ENCODE data around the gene DSCAM. TPM values are rescaled to one million over a fixed set of nuclear protein-coding genes. Genes with fewer than 3 reads are reported as not detected.

The DSCAM gene
- total RNA-seq, 1 experiment from 2014 or later, result not detected

DNA sequence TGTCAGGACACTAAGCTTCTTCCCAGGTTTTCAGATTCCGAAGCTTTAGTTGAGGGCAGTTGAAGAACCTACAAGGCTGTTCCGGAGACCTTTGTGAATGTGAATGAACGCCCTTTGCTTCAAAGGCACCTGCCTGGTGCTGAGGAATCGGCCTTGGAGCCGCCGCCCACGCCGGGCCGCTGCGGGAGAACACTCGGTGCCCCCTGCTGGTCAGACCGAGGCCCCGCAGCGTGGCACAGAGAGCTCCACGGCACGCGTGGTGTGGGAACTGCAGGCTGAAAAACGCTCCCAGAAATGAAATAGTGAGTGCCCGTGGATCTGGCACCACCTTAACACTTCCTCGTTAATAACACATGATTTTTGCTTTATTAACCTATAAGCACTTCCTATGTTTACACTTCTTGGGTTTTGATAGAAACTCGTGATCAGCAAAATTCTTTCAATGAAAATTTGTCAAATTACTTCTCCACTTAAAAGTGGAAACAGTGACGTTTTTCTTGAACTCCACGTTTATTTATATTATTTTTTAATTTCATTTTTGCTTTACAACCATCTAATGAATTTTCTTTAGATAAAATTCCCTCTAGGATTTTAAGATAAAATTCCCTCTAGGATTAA is 460.6 kb downstream of the DSCAM start:
- peak; percentile 24 for DNase-seq (ENCODE audit: low spot score)

DNA sequence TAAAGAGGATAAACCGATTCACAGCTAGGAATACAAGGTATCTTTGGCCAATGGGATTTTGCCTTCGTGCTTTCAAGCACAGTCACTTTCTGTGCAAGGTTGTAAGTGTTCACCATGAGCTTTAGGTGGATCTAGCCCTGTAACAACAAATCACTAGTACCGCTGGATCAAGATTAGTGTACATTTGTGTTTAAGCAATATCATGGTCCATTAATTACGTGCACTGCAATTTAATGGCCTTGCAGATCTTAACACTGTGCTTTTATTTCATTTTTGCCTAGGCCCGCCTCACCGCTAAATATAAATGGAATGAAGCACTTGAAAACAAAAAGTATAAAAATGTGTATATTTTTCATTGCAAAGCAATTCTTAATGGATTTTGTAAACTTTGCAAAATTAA is 461.1 kb downstream of the DSCAM start:
- no peak for DNase-seq (ENCODE audit: low spot score)

DNA sequence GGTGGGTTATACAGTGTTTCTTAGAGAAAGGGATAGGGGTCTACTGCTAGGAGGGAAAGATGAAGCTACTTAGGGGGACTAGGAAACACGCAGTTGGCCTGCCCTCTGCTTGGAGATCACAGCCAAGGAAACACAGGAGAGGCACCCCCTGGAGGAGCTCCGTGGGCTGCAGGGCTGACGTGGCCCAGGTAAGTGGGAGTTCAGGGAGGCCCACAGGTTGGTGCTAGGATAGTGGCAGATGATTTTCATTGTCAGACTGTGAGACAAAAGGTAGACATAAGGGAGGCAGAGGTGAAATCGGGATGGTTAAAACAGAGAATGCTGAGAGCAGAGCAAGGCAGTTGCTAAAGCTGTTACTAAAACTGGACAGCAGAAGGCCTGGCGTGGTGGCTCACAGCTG is 463.0 kb downstream of the DSCAM start:
- no peak for DNase-seq (ENCODE audit: low spot score)

GRCh38 chr21:40381111-40381510 is 465.8 kb downstream of the DSCAM start:
- no peak for DNase-seq (ENCODE audit: low spot score)

DNA sequence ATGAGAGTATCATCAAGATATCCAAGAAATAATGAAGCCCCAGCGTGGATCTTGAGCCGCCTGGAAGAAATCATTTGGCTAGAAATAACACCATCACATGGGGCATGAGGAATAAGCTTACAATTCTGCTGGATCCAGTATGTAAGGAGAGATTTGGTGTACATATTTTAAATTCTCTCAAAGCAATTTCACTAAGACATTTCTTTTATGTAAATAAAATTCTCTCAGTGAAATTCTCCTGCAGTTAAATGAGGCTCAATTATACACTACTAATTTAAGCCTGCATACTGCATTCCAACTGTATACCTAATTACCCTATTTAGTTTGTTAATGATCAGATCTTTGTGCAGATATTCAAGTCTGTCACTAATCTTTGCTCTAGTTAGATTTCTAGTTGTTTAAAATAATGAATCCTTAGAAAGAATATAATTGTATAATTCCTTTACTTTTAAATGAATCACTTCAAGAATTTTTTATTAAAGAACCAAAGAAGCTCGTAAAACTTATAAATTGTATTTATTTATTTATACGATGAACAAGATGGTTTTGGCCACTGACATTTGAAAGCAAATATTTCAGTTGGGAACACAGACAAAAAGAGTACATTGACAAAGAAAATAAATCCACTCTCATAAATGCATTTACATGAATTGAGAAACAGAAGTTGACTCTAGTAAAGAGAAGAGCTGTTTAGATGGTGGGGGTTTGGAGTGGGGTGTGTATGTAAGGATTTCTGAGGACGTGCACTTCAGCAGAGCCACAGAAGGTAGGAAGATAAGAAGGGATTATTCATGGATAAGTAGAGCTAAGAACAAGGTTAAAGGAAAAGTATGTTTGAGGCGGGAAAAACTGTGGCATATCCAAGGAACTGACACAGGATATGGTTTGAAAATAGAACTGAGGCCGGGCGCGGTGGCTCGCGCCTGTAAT is 466.8 kb downstream of the DSCAM start:
- DNase-seq (ENCODE audit: low spot score), result no peak

DNA sequence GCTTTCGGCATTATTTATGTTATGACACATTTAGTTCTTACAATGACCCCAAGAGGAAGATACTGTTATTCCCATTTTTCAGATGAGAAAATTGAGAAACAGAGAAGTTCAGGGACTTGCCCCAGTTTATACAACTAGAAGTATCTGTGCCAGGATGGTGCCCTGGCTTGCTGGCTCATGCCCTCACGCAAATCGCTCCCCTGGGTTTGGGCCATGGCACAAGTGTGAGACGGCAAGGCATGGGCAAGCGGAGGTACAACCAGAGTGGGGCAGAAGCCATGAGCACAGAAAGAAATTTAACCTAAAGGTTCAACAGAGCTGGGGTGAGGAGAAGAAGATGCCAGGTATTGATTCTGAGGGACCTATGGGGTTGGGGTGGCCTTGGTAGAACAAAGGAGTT is 469.8 kb downstream of the DSCAM start:
- DNase-seq (ENCODE audit: low spot score), result no peak

DNA sequence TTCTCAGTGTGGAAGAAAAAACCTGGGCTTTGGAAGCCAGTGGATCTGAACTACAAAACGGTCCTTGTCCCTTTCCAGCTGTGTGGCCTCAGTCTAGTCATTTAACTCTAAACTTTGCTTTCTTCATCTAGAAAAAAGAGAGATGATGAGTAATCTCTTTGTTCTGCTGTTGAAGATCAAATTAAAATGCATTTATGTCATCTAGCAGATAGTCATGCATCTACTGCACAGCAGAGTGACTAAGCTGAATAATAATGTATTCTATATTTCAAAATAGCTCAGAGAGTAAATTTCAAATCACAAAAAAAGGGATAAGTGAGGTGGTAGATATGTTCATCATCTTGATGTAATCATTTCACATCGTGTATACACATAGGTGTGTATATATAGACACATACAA is 473.2 kb downstream of the DSCAM start:
- DNase-seq (ENCODE audit: low spot score), result no peak

GRCh38 chr21:40372506-40372905 is 474.5 kb downstream of the DSCAM start:
- no peak for DNase-seq (ENCODE audit: low spot score)

- no peak for DNase-seq (ENCODE audit: low spot score)
Observed at GRCh38 chr21:40371329-40371728, 475.6 kb downstream of the DSCAM start.

DNA sequence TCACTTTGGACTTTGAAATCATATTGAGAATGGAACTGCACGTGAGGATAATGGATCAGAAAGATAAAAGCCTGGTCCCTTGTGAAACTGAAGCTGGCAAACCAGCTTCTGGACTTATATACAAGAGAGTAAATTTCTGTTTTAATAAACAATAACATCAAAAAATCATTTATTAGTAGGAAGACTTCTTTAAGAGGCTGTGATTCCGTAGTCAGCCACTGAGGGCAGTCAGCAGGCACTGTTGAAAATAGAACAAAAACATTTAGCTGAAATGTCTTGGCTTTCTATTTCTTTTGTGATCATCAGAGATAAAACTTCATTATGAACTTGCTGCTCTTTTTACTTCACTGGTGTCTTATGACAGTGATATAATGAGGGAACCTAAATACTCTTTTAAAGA is 490.3 kb downstream of the DSCAM start:
- DNase-seq (ENCODE audit: low spot score), result no peak

DNA sequence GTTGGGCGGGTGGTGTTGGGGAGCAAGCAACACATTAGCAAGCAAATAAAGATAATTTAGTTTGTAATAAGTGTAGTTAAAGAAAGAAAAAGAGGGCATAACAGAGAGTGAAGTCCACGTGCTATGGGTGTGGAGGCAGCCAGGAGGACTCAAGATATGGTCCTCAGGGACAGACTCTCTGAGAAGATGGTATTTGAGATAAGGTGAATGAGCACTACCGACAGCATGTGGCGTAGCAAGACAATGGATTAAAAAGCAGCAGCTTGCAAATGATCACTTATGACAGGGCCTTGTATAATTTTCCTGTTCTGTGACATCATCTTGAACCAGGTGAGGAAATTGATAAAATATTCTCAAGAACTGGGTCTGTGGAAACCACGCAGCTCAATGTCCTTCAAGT is 491.9 kb downstream of the DSCAM start:
- no peak for DNase-seq (ENCODE audit: low spot score)

DNA sequence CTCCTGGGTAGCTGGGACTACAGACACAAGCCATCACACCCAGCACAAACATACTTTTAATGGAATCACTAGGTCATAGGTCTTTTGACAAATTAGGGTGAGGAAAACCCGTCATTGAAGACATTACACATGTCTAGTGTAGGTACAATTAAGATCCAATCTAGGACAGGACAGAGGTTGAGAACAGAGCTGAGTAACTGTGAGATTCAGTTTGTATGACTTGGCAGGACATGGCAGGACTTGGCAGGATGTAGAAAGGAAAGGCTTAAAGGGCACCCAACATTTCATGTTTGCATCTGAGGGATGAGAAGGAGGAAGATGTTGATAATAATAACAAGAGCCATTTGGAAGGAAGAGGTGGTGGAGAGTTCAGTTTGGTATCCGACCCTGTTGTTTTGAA is 496.0 kb downstream of the DSCAM start:
- DNase-seq (ENCODE audit: low spot score), result no peak

GRCh38 chr21:40349591-40349990 is 497.4 kb downstream of the DSCAM start:
- no peak for DNase-seq (ENCODE audit: low spot score)

DNA sequence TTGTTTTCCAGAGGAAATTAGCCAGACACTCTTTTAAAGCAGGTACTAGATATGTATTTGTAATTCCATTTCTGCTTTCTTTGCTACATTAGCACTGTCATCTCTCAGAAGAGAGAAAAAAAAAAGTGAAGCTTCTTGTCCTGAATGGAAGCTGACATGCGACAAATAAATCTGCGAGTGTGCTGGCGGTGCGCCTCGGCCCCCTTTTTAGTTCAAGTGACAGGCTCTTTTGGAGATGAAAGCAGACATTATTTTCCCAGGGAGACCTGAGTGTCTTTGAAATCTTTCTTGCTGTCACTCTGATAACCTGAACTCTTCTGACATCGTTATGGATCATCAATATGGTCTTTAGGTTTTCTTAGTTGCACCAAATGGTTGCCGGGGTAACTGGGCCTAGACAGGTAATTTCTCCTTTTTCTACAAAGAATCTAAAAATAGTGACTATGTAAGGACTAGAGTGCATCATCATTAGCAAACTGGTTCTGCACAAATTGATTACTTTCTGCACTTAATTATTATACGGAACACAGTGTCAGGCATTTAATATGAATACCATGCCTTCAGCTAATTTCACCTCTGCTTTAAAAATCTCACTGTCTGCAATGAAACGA is 501.1 kb downstream of the DSCAM start:
- no peak for DNase-seq (ENCODE audit: low spot score)

DNA sequence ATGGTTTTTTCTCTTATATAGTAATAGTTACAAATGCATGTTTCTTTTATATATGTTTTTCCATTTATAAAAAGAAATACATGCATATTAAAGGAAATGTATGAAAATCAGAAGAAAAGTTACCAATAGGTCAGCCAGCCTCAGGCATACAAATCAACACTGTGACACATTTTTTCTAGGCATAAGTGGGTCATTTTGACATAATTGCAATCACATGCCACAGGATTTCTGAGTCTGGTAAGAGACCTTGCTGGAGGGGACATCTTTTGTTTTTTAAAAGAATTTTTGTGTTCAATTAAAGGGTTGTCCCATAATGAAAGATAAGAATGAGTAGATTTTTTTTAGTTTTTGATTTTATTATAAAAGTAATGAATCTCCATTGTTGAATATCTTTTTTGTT is 506.6 kb downstream of the DSCAM start:
- no peak for DNase-seq (ENCODE audit: low spot score)

- DNase-seq (ENCODE audit: low spot score), result no peak
Observed at GRCh38 chr21:40339050-40339449, 507.9 kb downstream of the DSCAM start.

DNA sequence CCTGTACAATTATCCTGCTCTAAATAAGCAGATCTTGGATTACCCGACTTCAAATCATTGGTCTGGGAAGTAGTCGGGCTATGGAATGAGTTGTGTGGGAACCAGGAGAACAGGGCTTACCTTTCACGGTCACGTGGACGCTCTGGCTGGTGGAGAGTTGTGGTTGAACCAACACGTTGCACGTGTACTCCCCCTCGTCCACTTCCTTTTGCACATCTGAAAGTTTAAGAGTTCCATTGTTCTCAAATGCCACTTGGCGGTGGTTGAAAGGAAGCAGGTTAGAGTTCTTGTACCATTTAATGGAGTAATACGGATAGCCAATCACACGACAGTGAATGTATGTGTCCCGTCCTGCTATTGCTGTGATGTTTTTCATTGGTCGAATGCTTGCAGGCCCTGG is 509.0 kb downstream of the DSCAM start:
- no peak for DNase-seq (ENCODE audit: low spot score)

DNA sequence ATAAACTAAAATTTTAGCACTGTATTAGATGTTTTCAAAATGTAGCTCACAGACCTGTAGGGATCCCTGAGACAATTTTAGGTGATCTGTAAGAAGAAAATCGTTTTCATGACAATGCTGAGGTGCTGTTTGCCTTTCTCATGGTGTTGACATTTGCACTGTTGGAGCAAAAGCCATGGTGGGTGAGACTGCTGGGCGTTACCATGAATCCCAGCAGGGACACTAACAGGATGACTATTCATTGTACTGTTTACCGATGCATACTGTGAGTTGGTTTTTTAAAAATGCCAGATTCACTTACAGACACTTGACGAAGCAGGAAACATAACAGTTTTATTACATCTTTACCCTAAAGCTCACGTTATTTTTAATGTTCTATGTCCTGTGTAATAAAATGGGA is 511.3 kb downstream of the DSCAM start:
- DNase-seq (ENCODE audit: low spot score), result no peak

GRCh38 chr21:40334159-40334558 is 512.8 kb downstream of the DSCAM start:
- no peak for DNase-seq (ENCODE audit: low spot score)

- DNase-seq (ENCODE audit: low spot score), result no peak
Observed at GRCh38 chr21:40333731-40334130, 513.2 kb downstream of the DSCAM start.

- no peak for DNase-seq (ENCODE audit: low spot score)
Observed at GRCh38 chr21:40331804-40332203, 515.2 kb downstream of the DSCAM start.

- DNase-seq (ENCODE audit: low spot score), result no peak
Observed at GRCh38 chr21:40331172-40331571, 515.8 kb downstream of the DSCAM start.

- no peak for DNase-seq (ENCODE audit: low spot score)
Observed at GRCh38 chr21:40324389-40324788, 522.6 kb downstream of the DSCAM start.

Measured in A172 (cell line).